GM19043 (cell line): ENCODE data around the gene NOC2L.

Source experiments
- ATAC-seq: cut with Tn5 transposase; IDR thresholded peaks from one replicate; pipeline ENCODE4 v1.9.1; 2021; ENCODE audit warnings: low read depth; ENCODE audit not compliant: unreplicated experiment

The NOC2L gene

GRCh38 chr1:944341-945325 lies 14.4 kb downstream of the NOC2L start:
- ATAC-seq: no peak

- no peak for ATAC-seq
Observed at GRCh38 chr1:943545-944340, 15.3 kb downstream of the NOC2L start.

GRCh38 chr1:942864-943533 lies 16.1 kb downstream of the NOC2L start:
- no peak for ATAC-seq

GRCh38 chr1:942411-942821 lies 16.6 kb downstream of the NOC2L start:
- ATAC-seq: no peak

- no peak for ATAC-seq
Observed at GRCh38 chr1:941588-942383, 17.3 kb downstream of the NOC2L start.

- ATAC-seq: no peak
Observed at GRCh38 chr1:941015-941587, 18.0 kb downstream of the NOC2L start.

GRCh38 chr1:940107-941014 lies 18.7 kb downstream of the NOC2L start:
- ATAC-seq: no peak

GRCh38 chr1:939511-940106 lies 19.4 kb downstream of the NOC2L start:
- no peak for ATAC-seq

GRCh38 chr1:938711-939489 lies 20.2 kb downstream of the NOC2L start:
- ATAC-seq: no peak

- ATAC-seq: no peak
Observed at GRCh38 chr1:938088-938683, 20.9 kb downstream of the NOC2L start.

GRCh38 chr1:937521-937920 lies 21.5 kb downstream of the NOC2L start:
- no peak for ATAC-seq

GRCh38 chr1:936348-937264 lies 22.4 kb downstream of the NOC2L start:
- no peak for ATAC-seq

- no peak for ATAC-seq
Observed at GRCh38 chr1:935751-936231, 23.3 kb downstream of the NOC2L start.

GRCh38 chr1:934991-935750 lies 23.9 kb downstream of the NOC2L start:
- ATAC-seq: no peak

GRCh38 chr1:933603-933940 lies 25.5 kb downstream of the NOC2L start:
- no peak for ATAC-seq
